GM12878 (cell line): ENCODE measurements around the gene MAMLD1.

Experiments used
- ATF3 ChIP-seq: IDR thresholded peaks from 2 replicates; pipeline ENCODE4 v1.6.1; 2011; ENCODE audit warnings: low read depth, mild to moderate bottlenecking, low read length, moderate library complexity, borderline replicate concordance; ENCODE audit errors: extremely low read depth
- BHLHE40 ChIP-seq, 2 experiments: fragments of 450-650 bp in 1 of 2; IDR thresholded peaks; 2 replicates each; pipeline ENCODE4 v1.6.1; 2011 to 2017; ENCODE audit warnings: low read depth in 2 of 2, borderline replicate concordance in 1 of 2, improper control_type of control experiment in 1 of 2, low read length in 1 of 2, mild to moderate bottlenecking in 1 of 2
- CTCF ChIP-seq, 3 experiments: IDR thresholded peaks in 2 of 3; conservative IDR thresholded peaks in 1 of 3; 2 replicates each; pipeline ENCODE4 v1.5.1; 2011; ENCODE audit warnings: low read depth in 3 of 3, low read length in 3 of 3, mild to moderate bottlenecking in 3 of 3, control low read depth in 2 of 3, moderate library complexity in 2 of 3, inconsistent platforms in 1 of 3, mixed read lengths in 1 of 3; ENCODE audit not compliant: control insufficient read depth in 2 of 3, insufficient read depth in 1 of 3; ENCODE audit errors: extremely low read depth in 1 of 3
- ELK1 ChIP-seq: IDR thresholded peaks from 2 replicates; pipeline ENCODE4 v1.6.1; 2012; ENCODE audit warnings: low read depth, low read length, improper control_type of control experiment
- NKRF ChIP-seq: fragments of 450-650 bp; conservative IDR thresholded peaks from 2 replicates; pipeline ENCODE4 v1.6.1; 2017; ENCODE audit warnings: mild to moderate bottlenecking, moderate library complexity
- POLR2A ChIP-seq: IDR thresholded peaks from 2 replicates; pipeline ENCODE4 v1.6.1; 2011; ENCODE audit warnings: low read depth, mild to moderate bottlenecking, low read length
- RAD21 ChIP-seq: IDR thresholded peaks from 2 replicates; pipeline ENCODE4 v1.6.1; 2011; ENCODE audit warnings: mild to moderate bottlenecking, low read depth, low read length, moderate library complexity; ENCODE audit not compliant: insufficient read depth
- REST ChIP-seq: IDR thresholded peaks from 2 replicates; pipeline ENCODE4 v1.6.1; 2012; ENCODE audit warnings: mild to moderate bottlenecking, low read depth, low read length
- SUZ12 ChIP-seq: fragments of 200-600 bp; sonication (generic); IDR thresholded peaks from one replicate; pipeline ENCODE4 v1.6.1; 2018; ENCODE audit warnings: antibody characterized with exemption, mild to moderate bottlenecking; ENCODE audit not compliant: unreplicated experiment
- TAF1 ChIP-seq: IDR thresholded peaks from 2 replicates; pipeline ENCODE4 v1.6.1; 2011; ENCODE audit warnings: mild to moderate bottlenecking, low read depth, low read length, borderline replicate concordance
- TCF12 ChIP-seq: IDR thresholded peaks from 2 replicates; pipeline ENCODE4 v1.6.1; 2011; ENCODE audit warnings: low read depth, mild to moderate bottlenecking, low read length
- ZNF384 ChIP-seq: IDR thresholded peaks from 2 replicates; pipeline ENCODE4 v1.6.1; 2012; ENCODE audit warnings: low read depth, mild to moderate bottlenecking, low read length, improper control_type of control experiment, borderline replicate concordance

GRCh38 chrX:150324919-150325318 lies 38.2 kb upstream of the MAMLD1 start:
- TF ChIP-seq CTCF (IDR thresholded peaks at IDR 0.05 in 2 of 3, conservative IDR thresholded peaks at IDR 0.05 in 1 of 3; ENCODE audit: control insufficient read depth in 2 of 3, extremely low read depth in 1 of 3, insufficient read depth in 1 of 3, low read depth in 3 of 3, low read length in 3 of 3), result no peak
- no peak for TF ChIP-seq POLR2A
- TF ChIP-seq TCF12, result no peak
- TF ChIP-seq REST, result no peak
- TF ChIP-seq TAF1, result no peak
- no peak for TF ChIP-seq SUZ12
- TF ChIP-seq RAD21, result no peak
- no peak for TF ChIP-seq ELK1
- TF ChIP-seq BHLHE40 (IDR thresholded peaks at IDR 0.05; ENCODE audit: borderline replicate concordance in 1 of 2, low read depth in 2 of 2, low read length in 1 of 2), result no peak
- TF ChIP-seq ZNF384, result no peak
- no peak for TF ChIP-seq ATF3
- no peak for TF ChIP-seq NKRF
